ENCODE results near the gene SLC30A10. TPM values are rescaled to one million over a fixed set of nuclear protein-coding genes. Genes with fewer than 3 reads are reported as not detected.

SLC30A10 gene
- total RNA-seq, 6 donors from 2014 or later, result not detected

GRCh38 chr1:219931033-219931432 lies 2.7 kb upstream of the SLC30A10 start:
- no peaks in the 10 kb centered on the region for H3K36me3 ChIP-seq
- H3K4me1 ChIP-seq, result peaks cover 10 to 12% (median 11%) of the 10 kb centered on the region in 4 donors
- H3K4me3 ChIP-seq, result no peak overlapping the region
- no peak for ATAC-seq (ENCODE audit: low FRiP score in 2 of 2)
- TF ChIP-seq POLR2A (IDR thresholded peaks at IDR 0.05) (no peak), POLR2AphosphoS5 (IDR thresholded peaks at IDR 0.05) (no peak), CTCF (IDR thresholded peaks at IDR 0.05) (no peak), EP300 (IDR thresholded peaks at IDR 0.05) (no peak)
- H3K27ac ChIP-seq, result no peak overlapping the region
- no peaks in the 10 kb centered on the region for H3K9me3 ChIP-seq
- no peak for DNase-seq
- peaks cover 0 to 11% (median 7%) of the 10 kb centered on the region in 4 donors for H3K27me3 ChIP-seq

GRCh38 chr1:219928791-219929118 lies 398 bp upstream of the SLC30A10 start:
- Histone ChIP-seq H3K9me3 (no peaks in the 10 kb centered on the region), H3K27ac (no peak overlapping the region), H3K36me3 (no peaks in the 10 kb centered on the region), H3K4me1 (peaks cover 10 to 12% (median 11%) of the 10 kb centered on the region in 4 donors), H3K4me3 (peak overlapping the region in 2 of 4 donors; percentile 31 to 43), H3K27me3 (peaks cover 0 to 11% (median 7%) of the 10 kb centered on the region in 4 donors)
- no peak for ATAC-seq (ENCODE audit: low FRiP score in 2 of 2)
- WGBS, 2 donors, result 48 to 50% methylated on average over 11 to 13 of the region's 13 CpGs
- TF ChIP-seq CTCF (IDR thresholded peaks at IDR 0.05) (no peak), POLR2A (IDR thresholded peaks at IDR 0.05) (no peak), EP300 (IDR thresholded peaks at IDR 0.05) (no peak), POLR2AphosphoS5 (IDR thresholded peaks at IDR 0.05) (no peak)
- no peak for DNase-seq

- Histone ChIP-seq H3K36me3 (no peaks in the 10 kb centered on the region), H3K27ac (no peak overlapping the region), H3K4me1 (peaks cover 10 to 12% (median 11%) of the 10 kb centered on the region in 4 donors), H3K9me3 (no peaks in the 10 kb centered on the region), H3K27me3 (peaks cover 0 to 11% (median 7%) of the 10 kb centered on the region in 4 donors), H3K4me3 (peak overlapping the region in 3 of 4 donors; percentile 26 to 43 (median 31))
- TF ChIP-seq POLR2AphosphoS5 (IDR thresholded peaks at IDR 0.05) (no peak), EP300 (IDR thresholded peaks at IDR 0.05) (no peak), CTCF (IDR thresholded peaks at IDR 0.05) (no peak), POLR2A (IDR thresholded peaks at IDR 0.05) (no peak)
- ATAC-seq (ENCODE audit: low FRiP score in 2 of 2), result no peak
- WGBS, 2 donors, result 17 to 29% methylated on average over 18 to 30 of the region's 31 CpGs
- no peak for DNase-seq
Observed at GRCh38 chr1:219927298-219927955, 930 bp downstream of the SLC30A10 start.

GRCh38 chr1:219926363-219926998 lies 1.9 kb downstream of the SLC30A10 start:
- H3K4me3 ChIP-seq, result no peak overlapping the region
- 92% methylated on average over 6 of the region's 6 CpGs for WGBS, 2 donors
- no peaks in the 10 kb centered on the region for H3K9me3 ChIP-seq
- H3K27ac ChIP-seq, result no peak overlapping the region
- ATAC-seq (ENCODE audit: low FRiP score in 2 of 2) (no peak), DNase-seq (no peak)
- peaks cover 0 to 11% (median 7%) of the 10 kb centered on the region in 4 donors for H3K27me3 ChIP-seq
- no peak for TF ChIP-seq EP300 (IDR thresholded peaks at IDR 0.05)
- TF ChIP-seq POLR2AphosphoS5 (IDR thresholded peaks at IDR 0.05), result no peak
- no peak for TF ChIP-seq CTCF (IDR thresholded peaks at IDR 0.05)
- no peak for TF ChIP-seq POLR2A (IDR thresholded peaks at IDR 0.05)
- no peaks in the 10 kb centered on the region for H3K36me3 ChIP-seq
- peaks cover 10 to 12% (median 11%) of the 10 kb centered on the region in 4 donors for H3K4me1 ChIP-seq

Data from upper lobe of left lung (tissue), 6 donors.